Common myeloid progenitor, CD34-positive (primary cell): ENCODE data around the gene HRH3.

Source experiments
- CTCF ChIA-PET: fragments of 350-600 bp; sonication (Branson Sonifier 250); formaldehyde crosslinking; loops from one replicate; lab custom pipeline; 2021; ENCODE audit warnings: antibody characterized with exemption; lab: Charles Lee
- POLR2A ChIA-PET: fragments of 350-600 bp; sonication (Branson Sonifier 250); formaldehyde crosslinking; loops from one replicate; lab custom pipeline; 2021; ENCODE audit warnings: antibody characterized with exemption; lab: Charles Lee
- DNase-seq, 3 donors: peaks; one replicate each; pipeline versions ENCODE4 v3.0.0 to v3.0.0-alpha.2; 2013
- H3K27ac ChIP-seq, 2 experiments: 1 replicate in 1 of 2; 2 replicates in 1 of 2; pipeline ENCODE4 v1.7.0; 2013; ENCODE audit warnings: inconsistent platforms in 2 of 2, low read length in 2 of 2, mild to moderate bottlenecking in 2 of 2, low read depth in 1 of 2, moderate library complexity in 1 of 2; ENCODE audit not compliant: severe bottlenecking in 2 of 2, insufficient read depth in 1 of 2, poor library complexity in 1 of 2
- H3K27me3 ChIP-seq, 5 experiments: replicated peaks in 2 of 5; 1 replicate in 3 of 5; 2 replicates in 2 of 5; pipeline versions ENCODE4 v1.6.1 to v1.7.0; 2013; ENCODE audit warnings: low read length in 4 of 5, mild to moderate bottlenecking in 2 of 5, moderate library complexity in 2 of 5, inconsistent platforms in 1 of 5; ENCODE audit not compliant: insufficient read depth in 5 of 5, control insufficient read depth in 4 of 5
- H3K36me3 ChIP-seq, 4 experiments: 1 replicate in 2 of 4; 2 replicates in 2 of 4; pipeline versions ENCODE4 v1.6.1 to v1.7.0; 2013; ENCODE audit warnings: low read length in 3 of 4, control low read depth in 1 of 4, mild to moderate bottlenecking in 1 of 4; ENCODE audit not compliant: control insufficient read depth in 4 of 4, insufficient read depth in 4 of 4
- H3K4me1 ChIP-seq, 4 experiments: 1 replicate in 3 of 4; 2 replicates in 1 of 4; pipeline versions ENCODE4 v1.6.1 to v1.7.1; 2013; ENCODE audit warnings: low read length in 3 of 4, mild to moderate bottlenecking in 3 of 4, control low read depth in 1 of 4, inconsistent platforms in 1 of 4, moderate library complexity in 1 of 4; ENCODE audit not compliant: control insufficient read depth in 4 of 4, insufficient read depth in 4 of 4; ENCODE audit errors: control extremely low read depth in 1 of 4
- H3K4me3 ChIP-seq, 7 experiments: 1 replicate in 4 of 7; 2 replicates in 3 of 7; pipeline versions ENCODE4 v1.5.1 to v1.7.0; 2013; ENCODE audit warnings: mild to moderate bottlenecking in 7 of 7, low read length in 6 of 7, moderate library complexity in 6 of 7, inconsistent platforms in 2 of 7, low read depth in 2 of 7, control low read depth in 1 of 7; ENCODE audit not compliant: insufficient read depth in 4 of 7, control insufficient read depth in 1 of 7; ENCODE audit errors: extremely low read depth in 1 of 7
- H3K9me3 ChIP-seq, 5 experiments: 1 replicate in 4 of 5; 2 replicates in 1 of 5; pipeline versions ENCODE4 v1.6.1 to v1.7.1; 2013; ENCODE audit warnings: low read length in 4 of 5, mild to moderate bottlenecking in 2 of 5, inconsistent platforms in 1 of 5, low read depth in 1 of 5, moderate library complexity in 1 of 5; ENCODE audit not compliant: control insufficient read depth in 4 of 5, insufficient read depth in 2 of 5; ENCODE audit errors: control extremely low read depth in 1 of 5
- WGBS: methylation state at CpG from one replicate; pipeline ENCODE4 v1.1.5; 2013; ENCODE audit not compliant: insufficient coverage; 5-methylcytosine and 5-hydroxymethylcytosine counted together

HRH3 gene

GRCh38 chr20:62175711-62176110, 44.4 kb downstream of the HRH3 start:
- WGBS: 98% methylated on average over 7 of the region's 10 CpGs
- ChIA-PET CTCF (no interaction called here), POLR2A (no interaction called here)
- Histone ChIP-seq H3K4me3 (no peak overlapping the region), H3K9me3 (no peaks in the 10 kb centered on the region), H3K27ac (no peak overlapping the region), H3K36me3 (peaks cover 8 to 50% (median 27%) of the 10 kb centered on the region in 4 experiments), H3K4me1 (no peaks in the 10 kb centered on the region), H3K27me3 (no peaks in the 10 kb centered on the region)
- DNase-seq: no peak

- WGBS: 98% methylated on average over 22 of the region's 26 CpGs
- ChIA-PET CTCF (interaction anchor here (0.7 to 0.8 kb wide), 2 partner anchors 51 to 165 kb away, joined by 3 read pairs; no protein-coding TSS in a partner anchor), POLR2A (no interaction called here)
Measured at GRCh38 chr20:62174870-62175624, 45.0 kb downstream of the HRH3 start.

GRCh38 chr20:62174021-62174804, 45.9 kb downstream of the HRH3 start:
- CTCF ChIA-PET: interaction anchor here (0.7 to 0.8 kb wide), 2 partner anchors 50 to 164 kb away, joined by 3 read pairs; no protein-coding TSS in a partner anchor
- Histone ChIP-seq H3K36me3 (peaks cover 8 to 43% (median 30%) of the 10 kb centered on the region in 4 experiments), H3K4me1 (no peaks in the 10 kb centered on the region), H3K4me3 (no peak overlapping the region), H3K27ac (no peak overlapping the region), H3K27me3 (no peaks in the 10 kb centered on the region), H3K9me3 (no peaks in the 10 kb centered on the region)
- 97% methylated on average over 25 of the region's 28 CpGs for WGBS
- POLR2A ChIA-PET: no interaction called here
- DNase-seq: no peak

More at GRCh38 chr20:62174870-62175624, 45.0 kb downstream of the HRH3 start:
- Histone ChIP-seq H3K4me1 (no peaks in the 10 kb centered on the region), H3K27ac (no peak overlapping the region), H3K4me3 (no peak overlapping the region), H3K9me3 (no peaks in the 10 kb centered on the region), H3K36me3 (peaks cover 8 to 49% (median 29%) of the 10 kb centered on the region in 4 experiments), H3K27me3 (no peaks in the 10 kb centered on the region)
- DNase-seq: no peak

GRCh38 chr20:62172666-62173065, 47.4 kb downstream of the HRH3 start:
- H3K27ac ChIP-seq: no peak overlapping the region
- no peak for DNase-seq
- H3K4me3 ChIP-seq: no peak overlapping the region
- H3K4me1 ChIP-seq: no peaks in the 10 kb centered on the region
- H3K9me3 ChIP-seq: no peaks in the 10 kb centered on the region
- 97% methylated on average over 11 of the region's 18 CpGs for WGBS
- H3K27me3 ChIP-seq: no peaks in the 10 kb centered on the region
- H3K36me3 ChIP-seq: peaks cover 8 to 50% (median 35%) of the 10 kb centered on the region in 4 experiments
- ChIA-PET POLR2A (interaction anchor here (0.6 to 1.7 kb wide), 2 partner anchors 10 to 133 kb away, joined by 3 to 6 read pairs; no protein-coding TSS in a partner anchor), CTCF (no interaction called here)

DNA sequence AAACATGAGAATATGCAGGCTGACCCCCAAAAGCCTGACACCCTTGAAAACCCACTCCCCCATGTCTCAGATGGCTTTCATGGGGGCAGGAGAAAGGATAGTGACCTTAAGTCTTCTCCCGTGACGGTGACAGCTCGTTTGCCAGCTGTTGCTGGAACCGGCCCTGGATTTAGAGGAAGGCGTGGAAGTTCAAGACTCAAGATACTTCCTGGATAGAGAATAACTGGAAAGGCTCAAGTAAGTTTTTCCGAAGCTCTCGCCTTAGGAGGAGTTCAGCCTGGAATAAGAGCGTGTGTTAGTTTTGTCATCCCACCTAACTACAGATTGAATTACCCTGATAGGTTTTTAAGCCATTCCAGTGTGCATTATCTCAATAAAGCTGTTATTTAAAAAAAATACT, 48.8 kb downstream of the HRH3 start:
- Histone ChIP-seq H3K36me3 (peaks cover 8 to 49% (median 35%) of the 10 kb centered on the region in 4 experiments), H3K27me3 (no peaks in the 10 kb centered on the region), H3K27ac (no peak overlapping the region), H3K4me3 (no peak overlapping the region), H3K4me1 (no peaks in the 10 kb centered on the region), H3K9me3 (no peaks in the 10 kb centered on the region)
- ChIA-PET CTCF (interaction anchor here (1.0 kb wide), 1 partner anchor 14 kb away, joined by 6 read pairs; no protein-coding TSS in a partner anchor), POLR2A (interaction anchor here (1.7 kb wide), 1 partner anchor 8 kb away, joined by 6 read pairs; no protein-coding TSS in a partner anchor)
- DNase-seq: no peak
- 94% methylated on average over 5 of the region's 8 CpGs for WGBS

- no peaks in the 10 kb centered on the region for H3K4me1 ChIP-seq
- no peak overlapping the region for H3K4me3 ChIP-seq
- POLR2A ChIA-PET: no interaction called here
- 90% methylated on average over 7 of the region's 9 CpGs for WGBS
- CTCF ChIA-PET: interaction anchor here (0.7 kb wide), 1 partner anchor 21 kb away, joined by 3 read pairs; no protein-coding TSS in a partner anchor
- peaks cover 6 to 52% (median 37%) of the 10 kb centered on the region in 4 experiments for H3K36me3 ChIP-seq
- no peaks in the 10 kb centered on the region for H3K9me3 ChIP-seq
- H3K27ac ChIP-seq: no peak overlapping the region
- no peaks in the 10 kb centered on the region for H3K27me3 ChIP-seq
- DNase-seq: no peak
Measured at GRCh38 chr20:62170536-62170935, 49.5 kb downstream of the HRH3 start.
